Body of pancreas (tissue), 4 donors: ENCODE data around the gene GABRA5. TPM values are rescaled to one million over a fixed set of nuclear protein-coding genes. Genes with fewer than 3 reads are reported as not detected.

Source experiments
- ATAC-seq: fragments of 150-250 bp; one replicate; pipeline ENCODE4 v1.9.1; 2016
- DNase-seq, 4 donors: peaks; one replicate each; pipeline ENCODE4 v3.0.0-alpha.2; 2019
- H3K27ac ChIP-seq, 4 donors: fragments of 200-600 bp; sonication (generic); 1 replicate in 3 of 4; 2 replicates in 1 of 4; pipeline versions ENCODE4 v1.5.1 to v1.6.1; 2016 to 2019; ENCODE audit warnings: mild to moderate bottlenecking in 1 of 4, mixed read lengths in 1 of 4, moderate library complexity in 1 of 4
- H3K27me3 ChIP-seq, 2 donors: fragments of 200-600 bp; sonication (generic); one replicate each; pipeline ENCODE4 v1.6.0; 2016; ENCODE audit warnings: mild to moderate bottlenecking in 1 of 2
- H3K36me3 ChIP-seq, 2 donors: fragments of 200-600 bp; sonication (generic); replicated peaks in 1 of 2; 2 replicates each; pipeline ENCODE4 v1.5.1; 2016; ENCODE audit warnings: low read depth in 2 of 2; ENCODE audit not compliant: insufficient read depth in 1 of 2
- H3K4me1 ChIP-seq: fragments of 200-600 bp; sonication (generic); one replicate; pipeline ENCODE4 v1.6.0; 2016
- H3K4me3 ChIP-seq, 2 donors: fragments of 200-600 bp; sonication (generic); 1 replicate in 1 of 2; 2 replicates in 1 of 2; pipeline ENCODE4 v1.5.1; 2016 to 2019
- H3K9me3 ChIP-seq, 3 donors: fragments of 200-600 bp; sonication (generic); 1 replicate in 2 of 3; 2 replicates in 1 of 3; pipeline ENCODE4 v1.5.1; 2016
- POLR2A ChIP-seq, 3 donors: fragments of 450-650 bp; IDR thresholded peaks; one replicate each; pipeline ENCODE4 v1.6.1; 2016; ENCODE audit warnings: antibody characterized with exemption in 3 of 3, mild to moderate bottlenecking in 2 of 3
- WGBS, 2 donors: methylation state at CpG; one replicate each; pipeline ENCODE4 v1.1.5; 2017; 5-methylcytosine and 5-hydroxymethylcytosine counted together
- intact Hi-C: fragments of 100-400 bp; cut with DNase I; formaldehyde crosslinking; loops from one replicate; pipeline ENCODE4 v1.15.1; 2023
- total RNA-seq, 2 donors: library from RNA; depleted of rRNA; stranded (reverse); fragments of >200 nt; gene quantifications; one replicate each; pipeline ENCODE4 v1.1.0, GENCODE V29; 2016
- TF ChIP-seq, protein P1 (sequence below), 7 experiments: fragments of 450-650 bp in 4 of 7; fragments of 200-600 bp in 3 of 7; sonication (generic) in 3 of 7; IDR thresholded peaks; one replicate each; pipeline ENCODE4 v1.5.1; 2016 to 2019; ENCODE audit warnings: antibody characterized with exemption in 7 of 7

GABRA5 gene
- total RNA-seq, 2 donors from 2014 or later = 0.66 TPM; not detected in 1

- Histone ChIP-seq H3K4me1 (no peaks in the 10 kb centered on the region), H3K27ac (no peak overlapping the region), H3K4me3 (no peak overlapping the region), H3K27me3 (no peaks in the 10 kb centered on the region), H3K36me3 (no peaks in the 10 kb centered on the region), H3K9me3 (no peaks in the 10 kb centered on the region)
- ATAC-seq = no peak
- no peak for DNase-seq
- WGBS, 2 donors = 57 to 63% methylated on average over 6 of the region's 6 CpGs
- intact Hi-C loops = no loop called here
- TF ChIP-seq POLR2A (IDR thresholded peaks at IDR 0.05) = no peak
- TF ChIP-seq, protein P1, sequence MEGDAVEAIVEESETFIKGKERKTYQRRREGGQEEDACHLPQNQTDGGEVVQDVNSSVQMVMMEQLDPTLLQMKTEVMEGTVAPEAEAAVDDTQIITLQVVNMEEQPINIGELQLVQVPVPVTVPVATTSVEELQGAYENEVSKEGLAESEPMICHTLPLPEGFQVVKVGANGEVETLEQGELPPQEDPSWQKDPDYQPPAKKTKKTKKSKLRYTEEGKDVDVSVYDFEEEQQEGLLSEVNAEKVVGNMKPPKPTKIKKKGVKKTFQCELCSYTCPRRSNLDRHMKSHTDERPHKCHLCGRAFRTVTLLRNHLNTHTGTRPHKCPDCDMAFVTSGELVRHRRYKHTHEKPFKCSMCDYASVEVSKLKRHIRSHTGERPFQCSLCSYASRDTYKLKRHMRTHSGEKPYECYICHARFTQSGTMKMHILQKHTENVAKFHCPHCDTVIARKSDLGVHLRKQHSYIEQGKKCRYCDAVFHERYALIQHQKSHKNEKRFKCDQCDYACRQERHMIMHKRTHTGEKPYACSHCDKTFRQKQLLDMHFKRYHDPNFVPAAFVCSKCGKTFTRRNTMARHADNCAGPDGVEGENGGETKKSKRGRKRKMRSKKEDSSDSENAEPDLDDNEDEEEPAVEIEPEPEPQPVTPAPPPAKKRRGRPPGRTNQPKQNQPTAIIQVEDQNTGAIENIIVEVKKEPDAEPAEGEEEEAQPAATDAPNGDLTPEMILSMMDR (IDR thresholded peaks at IDR 0.05) = no peak
Measured at GRCh38 chr15:26874774-26875475, 8.1 kb downstream of the GABRA5 start.

DNA sequence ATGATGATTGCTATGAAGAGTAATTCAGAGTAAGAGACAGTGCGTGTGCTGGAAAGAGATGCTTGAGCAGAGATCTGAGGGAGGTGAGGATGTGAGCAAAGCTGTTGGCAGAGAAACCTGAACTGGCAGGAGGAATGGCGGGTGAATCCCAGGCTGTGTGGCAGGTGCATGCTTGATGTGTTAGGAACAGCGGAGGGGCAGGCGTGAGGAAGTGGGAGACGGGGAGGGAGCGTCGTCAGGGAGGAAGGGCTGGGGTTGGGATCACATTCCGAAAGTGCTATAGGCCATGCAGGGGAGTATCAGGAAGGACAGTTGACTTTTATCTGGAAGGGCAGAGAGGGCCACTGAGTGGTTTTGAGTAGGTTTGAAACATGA, 8.6 kb downstream of the GABRA5 start:
- 52 to 62% methylated on average over 8 of the region's 8 CpGs for WGBS, 2 donors
- no peaks in the 10 kb centered on the region for H3K27me3 ChIP-seq
- DNase-seq = no peak
- no peak overlapping the region for H3K4me3 ChIP-seq
- no peak for ATAC-seq
- intact Hi-C loops = no loop called here
- TF ChIP-seq, protein P1 (IDR thresholded peaks at IDR 0.05) = no peak
- no peak for TF ChIP-seq POLR2A (IDR thresholded peaks at IDR 0.05)
- no peaks in the 10 kb centered on the region for H3K9me3 ChIP-seq
- no peaks in the 10 kb centered on the region for H3K36me3 ChIP-seq
- no peak overlapping the region for H3K27ac ChIP-seq
- no peaks in the 10 kb centered on the region for H3K4me1 ChIP-seq

DNA sequence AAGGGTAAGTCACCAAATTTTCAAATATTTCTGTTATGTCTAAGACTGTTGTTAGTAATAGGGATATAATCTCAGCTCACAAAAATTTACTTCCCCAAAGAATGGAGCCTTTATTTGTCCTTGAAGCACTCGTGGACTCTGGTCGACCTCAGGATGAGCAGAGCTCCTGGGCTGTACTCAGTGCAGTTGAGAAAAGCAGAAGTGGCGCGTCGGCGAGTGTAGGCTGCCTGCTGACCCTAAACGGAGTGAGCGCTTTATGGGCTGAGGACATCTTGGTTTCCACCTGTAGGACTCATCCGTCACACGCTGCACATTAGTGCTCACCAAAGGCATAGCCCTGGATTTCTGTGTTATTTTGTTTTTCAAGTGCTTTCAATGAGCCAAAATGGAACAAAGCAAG, 11.0 kb downstream of the GABRA5 start:
- intact Hi-C loops = no loop called here
- no peak overlapping the region for H3K27ac ChIP-seq
- no peaks in the 10 kb centered on the region for H3K36me3 ChIP-seq
- no peaks in the 10 kb centered on the region for H3K9me3 ChIP-seq
- no peak overlapping the region for H3K4me3 ChIP-seq
- 62 to 69% methylated on average over 10 of the region's 10 CpGs for WGBS, 2 donors
- no peak for ATAC-seq
- no peaks in the 10 kb centered on the region for H3K27me3 ChIP-seq
- DNase-seq = no peak
- TF ChIP-seq, protein P1 (IDR thresholded peaks at IDR 0.05) = no peak
- TF ChIP-seq POLR2A (IDR thresholded peaks at IDR 0.05) = no peak
- H3K4me1 ChIP-seq = no peaks in the 10 kb centered on the region

GRCh38 chr15:26879706-26880105, 12.8 kb downstream of the GABRA5 start:
- no peaks in the 10 kb centered on the region for H3K9me3 ChIP-seq
- H3K27me3 ChIP-seq = no peaks in the 10 kb centered on the region
- intact Hi-C loops = no loop called here
- H3K4me1 ChIP-seq = no peaks in the 10 kb centered on the region
- no peaks in the 10 kb centered on the region for H3K36me3 ChIP-seq
- no peak for ATAC-seq
- H3K4me3 ChIP-seq = no peak overlapping the region
- no peak for DNase-seq
- WGBS, 2 donors = 21 to 46% methylated on average over 1 to 2 of the region's 2 CpGs
- TF ChIP-seq, protein P1 (IDR thresholded peaks at IDR 0.05) = no peak
- TF ChIP-seq POLR2A (IDR thresholded peaks at IDR 0.05) = no peak
- H3K27ac ChIP-seq = no peak overlapping the region

- Histone ChIP-seq H3K36me3 (no peaks in the 10 kb centered on the region), H3K4me1 (no peaks in the 10 kb centered on the region), H3K4me3 (no peak overlapping the region), H3K27ac (no peak overlapping the region), H3K27me3 (no peaks in the 10 kb centered on the region), H3K9me3 (no peaks in the 10 kb centered on the region)
- 57 to 63% methylated on average over 1 to 9 of the region's 9 CpGs for WGBS, 2 donors
- no peak for DNase-seq
- TF ChIP-seq POLR2A (IDR thresholded peaks at IDR 0.05) = no peak
- TF ChIP-seq, protein P1 (IDR thresholded peaks at IDR 0.05) = no peak
- intact Hi-C loops = no loop called here
- no peak for ATAC-seq
Measured at GRCh38 chr15:26882112-26882511, 15.2 kb downstream of the GABRA5 start.
